ENCODE measurements around the gene C3orf38. TPM values are rescaled to one million over a fixed set of nuclear protein-coding genes. Genes with fewer than 3 reads are reported as not detected.

Gene C3orf38
- polyA plus RNA-seq, 2 of the 4 experiments (the other 2 are of a cell fraction), result 18.5 to 25.0 TPM

DNA sequence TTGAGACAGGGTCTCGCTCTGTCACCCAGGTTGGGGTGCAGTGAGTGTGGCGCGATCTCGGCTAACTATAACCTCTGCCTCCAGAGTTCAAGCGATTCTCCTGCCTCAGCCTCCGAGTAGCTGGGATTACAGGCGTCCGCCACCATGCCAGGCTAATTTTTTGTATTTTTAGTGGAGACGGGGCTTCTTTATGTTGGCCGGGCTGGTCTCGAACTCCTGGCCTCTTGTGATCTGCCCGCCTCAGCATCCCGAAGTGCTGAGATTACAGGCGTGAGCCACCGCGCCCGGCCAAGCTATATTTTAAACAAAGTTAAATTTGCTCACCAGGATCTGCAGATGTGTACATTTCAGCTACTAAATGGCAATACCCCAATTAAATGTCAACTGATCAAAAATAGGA lies 1.1 kb upstream of the C3orf38 start:
- peak overlapping the region; percentile 68 for H3K4me3 ChIP-seq
- DNase-seq (ENCODE audit: low read depth in 1 of 2, low spot score in 1 of 2) (no peak), ATAC-seq (no peak), FAIRE-seq (no peak)
- H3K27ac ChIP-seq, result peak overlapping the region; percentile 91 to 96
- no peaks in the 10 kb centered on the region for H3K9me3 ChIP-seq
- peak overlapping the region; percentile 77 for H3K4me2 ChIP-seq
- ChIA-PET CTCF (interaction anchor here (1.3 to 2.3 kb wide), 3 partner anchors 16 to 35 kb away, joined by 4 to 11 read pairs (median 7); no protein-coding TSS in a partner anchor), POLR2A (interaction anchor here (0.7 kb wide), 1 partner anchor 966 kb away, joined by 3 read pairs; no protein-coding TSS in a partner anchor)
- TF ChIP-seq CBX8 (IDR thresholded peaks at IDR 0.05) (no peak), POLR2AphosphoS2 (conservative IDR thresholded peaks at IDR 0.05; ENCODE audit: low read length) (no peak), HOXB5 (CRISPR knock-in tag; IDR thresholded peaks at IDR 0.05) (no peak), KDM5A (IDR thresholded peaks at IDR 0.05) (no peak), SMC3 (IDR thresholded peaks at IDR 0.05) (no peak), FOXS1 (CRISPR knock-in tag; IDR thresholded peaks at IDR 0.05) (no peak), KDM1A (IDR thresholded peaks at IDR 0.05; ENCODE audit: low read depth) (no peak), CBX2 (IDR thresholded peaks at IDR 0.05; ENCODE audit: borderline replicate concordance, low read depth) (no peak), HEYL (CRISPR knock-in tag; IDR thresholded peaks at IDR 0.05) (no peak), ZFP36 (IDR thresholded peaks at IDR 0.05; ENCODE audit: borderline replicate concordance, partially characterized antibody) (no peak), RAD21 (conservative IDR thresholded peaks at IDR 0.05 in 1 of 2, IDR thresholded peaks at IDR 0.05 in 1 of 2) (no peak), MYC (IDR thresholded peaks at IDR 0.05; ENCODE audit: borderline replicate concordance, low read length) (no peak), TFCP2L1 (CRISPR knock-in tag; IDR thresholded peaks at IDR 0.05) (no peak), HOXB13 (CRISPR knock-in tag; IDR thresholded peaks at IDR 0.05; ENCODE audit: low read depth) (no peak)
- TF ChIP-seq, protein P1, sequence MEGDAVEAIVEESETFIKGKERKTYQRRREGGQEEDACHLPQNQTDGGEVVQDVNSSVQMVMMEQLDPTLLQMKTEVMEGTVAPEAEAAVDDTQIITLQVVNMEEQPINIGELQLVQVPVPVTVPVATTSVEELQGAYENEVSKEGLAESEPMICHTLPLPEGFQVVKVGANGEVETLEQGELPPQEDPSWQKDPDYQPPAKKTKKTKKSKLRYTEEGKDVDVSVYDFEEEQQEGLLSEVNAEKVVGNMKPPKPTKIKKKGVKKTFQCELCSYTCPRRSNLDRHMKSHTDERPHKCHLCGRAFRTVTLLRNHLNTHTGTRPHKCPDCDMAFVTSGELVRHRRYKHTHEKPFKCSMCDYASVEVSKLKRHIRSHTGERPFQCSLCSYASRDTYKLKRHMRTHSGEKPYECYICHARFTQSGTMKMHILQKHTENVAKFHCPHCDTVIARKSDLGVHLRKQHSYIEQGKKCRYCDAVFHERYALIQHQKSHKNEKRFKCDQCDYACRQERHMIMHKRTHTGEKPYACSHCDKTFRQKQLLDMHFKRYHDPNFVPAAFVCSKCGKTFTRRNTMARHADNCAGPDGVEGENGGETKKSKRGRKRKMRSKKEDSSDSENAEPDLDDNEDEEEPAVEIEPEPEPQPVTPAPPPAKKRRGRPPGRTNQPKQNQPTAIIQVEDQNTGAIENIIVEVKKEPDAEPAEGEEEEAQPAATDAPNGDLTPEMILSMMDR (IDR thresholded peaks at IDR 0.05), result no peak
- TF ChIP-seq, protein P2, sequence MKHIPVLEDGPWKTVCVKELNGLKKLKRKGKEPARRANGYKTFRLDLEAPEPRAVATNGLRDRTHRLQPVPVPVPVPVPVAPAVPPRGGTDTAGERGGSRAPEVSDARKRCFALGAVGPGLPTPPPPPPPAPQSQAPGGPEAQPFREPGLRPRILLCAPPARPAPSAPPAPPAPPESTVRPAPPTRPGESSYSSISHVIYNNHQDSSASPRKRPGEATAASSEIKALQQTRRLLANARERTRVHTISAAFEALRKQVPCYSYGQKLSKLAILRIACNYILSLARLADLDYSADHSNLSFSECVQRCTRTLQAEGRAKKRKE (CRISPR knock-in tag; IDR thresholded peaks at IDR 0.05; ENCODE audit: low read depth), result no peak
- TF ChIP-seq, protein P3, sequence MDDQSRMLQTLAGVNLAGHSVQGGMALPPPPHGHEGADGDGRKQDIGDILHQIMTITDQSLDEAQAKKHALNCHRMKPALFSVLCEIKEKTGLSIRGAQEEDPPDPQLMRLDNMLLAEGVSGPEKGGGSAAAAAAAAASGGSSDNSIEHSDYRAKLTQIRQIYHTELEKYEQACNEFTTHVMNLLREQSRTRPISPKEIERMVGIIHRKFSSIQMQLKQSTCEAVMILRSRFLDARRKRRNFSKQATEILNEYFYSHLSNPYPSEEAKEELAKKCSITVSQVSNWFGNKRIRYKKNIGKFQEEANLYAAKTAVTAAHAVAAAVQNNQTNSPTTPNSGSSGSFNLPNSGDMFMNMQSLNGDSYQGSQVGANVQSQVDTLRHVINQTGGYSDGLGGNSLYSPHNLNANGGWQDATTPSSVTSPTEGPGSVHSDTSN (IDR thresholded peaks at IDR 0.05), result no peak
- TF ChIP-seq, protein P4, sequence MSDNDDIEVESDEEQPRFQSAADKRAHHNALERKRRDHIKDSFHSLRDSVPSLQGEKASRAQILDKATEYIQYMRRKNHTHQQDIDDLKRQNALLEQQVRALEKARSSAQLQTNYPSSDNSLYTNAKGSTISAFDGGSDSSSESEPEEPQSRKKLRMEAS (IDR thresholded peaks at IDR 0.05), result no peak
- 34% methylated on average over 17 of the region's 17 CpGs for WGBS (ENCODE audit: missing lambda C conversion rate)
- peaks cover 14% of the 10 kb centered on the region; the same call in 2 of the 3 replicates for H3K4me1 ChIP-seq

DNA sequence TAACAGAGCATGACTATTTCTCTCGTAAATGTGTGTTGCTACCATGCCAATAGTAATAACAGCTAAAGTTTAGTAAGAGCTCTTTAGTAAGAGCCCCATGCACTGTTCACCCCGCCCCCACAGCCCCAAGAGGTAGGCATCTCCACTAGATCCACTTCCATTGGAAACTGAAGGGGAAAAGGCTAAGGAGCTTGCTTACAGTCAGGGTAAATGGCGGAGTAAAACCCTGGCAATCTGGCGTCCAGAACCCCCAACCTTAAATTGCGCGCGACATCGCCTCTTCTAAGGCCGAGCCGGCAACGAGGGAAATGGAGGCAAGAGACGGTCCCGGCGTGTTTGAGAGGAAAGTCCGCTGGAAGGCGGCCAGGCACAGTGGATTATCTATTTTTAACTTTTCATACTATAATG lies 654 bp upstream of the C3orf38 start:
- 1% methylated on average over 16 of the region's 16 CpGs for WGBS (ENCODE audit: missing lambda C conversion rate)
- H3K4me3 ChIP-seq, result peak overlapping the region; percentile 68
- FAIRE-seq, result no peak
- H3K9me3 ChIP-seq, result no peaks in the 10 kb centered on the region
- TF ChIP-seq ZNF302 (CRISPR knock-in tag; IDR thresholded peaks at IDR 0.05) (no peak), MYC (IDR thresholded peaks at IDR 0.05; ENCODE audit: borderline replicate concordance, low read length) (no peak), GATA3 (IDR thresholded peaks at IDR 0.05; ENCODE audit: borderline replicate concordance) (no peak), KDM1A (IDR thresholded peaks at IDR 0.05; ENCODE audit: low read depth) (no peak), NPAS2 (CRISPR knock-in tag; IDR thresholded peaks at IDR 0.05; ENCODE audit: borderline replicate concordance) (no peak), HOXB13 (CRISPR knock-in tag; IDR thresholded peaks at IDR 0.05; ENCODE audit: low read depth) (no peak)
- TF ChIP-seq, protein P2 (CRISPR knock-in tag; IDR thresholded peaks at IDR 0.05; ENCODE audit: low read depth), result no peak
- TF ChIP-seq, protein P5, sequence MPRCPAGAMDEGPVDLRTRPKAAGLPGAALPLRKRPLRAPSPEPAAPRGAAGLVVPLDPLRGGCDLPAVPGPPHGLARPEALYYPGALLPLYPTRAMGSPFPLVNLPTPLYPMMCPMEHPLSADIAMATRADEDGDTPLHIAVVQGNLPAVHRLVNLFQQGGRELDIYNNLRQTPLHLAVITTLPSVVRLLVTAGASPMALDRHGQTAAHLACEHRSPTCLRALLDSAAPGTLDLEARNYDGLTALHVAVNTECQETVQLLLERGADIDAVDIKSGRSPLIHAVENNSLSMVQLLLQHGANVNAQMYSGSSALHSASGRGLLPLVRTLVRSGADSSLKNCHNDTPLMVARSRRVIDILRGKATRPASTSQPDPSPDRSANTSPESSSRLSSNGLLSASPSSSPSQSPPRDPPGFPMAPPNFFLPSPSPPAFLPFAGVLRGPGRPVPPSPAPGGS (IDR thresholded peaks at IDR 0.05), result no peak
- TF ChIP-seq, protein P3 (IDR thresholded peaks at IDR 0.05), result no peak
- CTCF ChIA-PET, result interaction anchor here (1.3 to 2.3 kb wide), 3 partner anchors 16 to 36 kb away, joined by 4 to 11 read pairs (median 7); no protein-coding TSS in a partner anchor
- ATAC-seq, result peak; percentile 36 to 62; a peak in 4 of 6 replicates
- H3K27ac ChIP-seq, result peak overlapping the region; percentile 91 to 96
- peaks cover 14% of the 10 kb centered on the region; the same call in 2 of the 3 replicates for H3K4me1 ChIP-seq
- peak overlapping the region; percentile 77 for H3K4me2 ChIP-seq
- DNase-seq (ENCODE audit: low read depth in 1 of 2, low spot score in 1 of 2), result peak in 1 of 2 experiments; percentile 25
- POLR2A ChIA-PET, result interaction anchor here (0.6 to 1.0 kb wide), 4 partner anchors 91 to 967 kb away, joined by 3 to 9 read pairs (median 3); partner anchors contain the start of genes CGGBP1 and CHMP2B

Measured in A549 (cell line).